ENCODE data around the gene TRIL. TPM values are rescaled to one million over a fixed set of nuclear protein-coding genes. Genes with fewer than 3 reads are reported as not detected.

Gene TRIL, protein sequence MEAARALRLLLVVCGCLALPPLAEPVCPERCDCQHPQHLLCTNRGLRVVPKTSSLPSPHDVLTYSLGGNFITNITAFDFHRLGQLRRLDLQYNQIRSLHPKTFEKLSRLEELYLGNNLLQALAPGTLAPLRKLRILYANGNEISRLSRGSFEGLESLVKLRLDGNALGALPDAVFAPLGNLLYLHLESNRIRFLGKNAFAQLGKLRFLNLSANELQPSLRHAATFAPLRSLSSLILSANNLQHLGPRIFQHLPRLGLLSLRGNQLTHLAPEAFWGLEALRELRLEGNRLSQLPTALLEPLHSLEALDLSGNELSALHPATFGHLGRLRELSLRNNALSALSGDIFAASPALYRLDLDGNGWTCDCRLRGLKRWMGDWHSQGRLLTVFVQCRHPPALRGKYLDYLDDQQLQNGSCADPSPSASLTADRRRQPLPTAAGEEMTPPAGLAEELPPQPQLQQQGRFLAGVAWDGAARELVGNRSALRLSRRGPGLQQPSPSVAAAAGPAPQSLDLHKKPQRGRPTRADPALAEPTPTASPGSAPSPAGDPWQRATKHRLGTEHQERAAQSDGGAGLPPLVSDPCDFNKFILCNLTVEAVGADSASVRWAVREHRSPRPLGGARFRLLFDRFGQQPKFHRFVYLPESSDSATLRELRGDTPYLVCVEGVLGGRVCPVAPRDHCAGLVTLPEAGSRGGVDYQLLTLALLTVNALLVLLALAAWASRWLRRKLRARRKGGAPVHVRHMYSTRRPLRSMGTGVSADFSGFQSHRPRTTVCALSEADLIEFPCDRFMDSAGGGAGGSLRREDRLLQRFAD
- total RNA-seq, result 1 to 10 TPM; 1.3 to 9.4 (median 5.5) TPM

DNA sequence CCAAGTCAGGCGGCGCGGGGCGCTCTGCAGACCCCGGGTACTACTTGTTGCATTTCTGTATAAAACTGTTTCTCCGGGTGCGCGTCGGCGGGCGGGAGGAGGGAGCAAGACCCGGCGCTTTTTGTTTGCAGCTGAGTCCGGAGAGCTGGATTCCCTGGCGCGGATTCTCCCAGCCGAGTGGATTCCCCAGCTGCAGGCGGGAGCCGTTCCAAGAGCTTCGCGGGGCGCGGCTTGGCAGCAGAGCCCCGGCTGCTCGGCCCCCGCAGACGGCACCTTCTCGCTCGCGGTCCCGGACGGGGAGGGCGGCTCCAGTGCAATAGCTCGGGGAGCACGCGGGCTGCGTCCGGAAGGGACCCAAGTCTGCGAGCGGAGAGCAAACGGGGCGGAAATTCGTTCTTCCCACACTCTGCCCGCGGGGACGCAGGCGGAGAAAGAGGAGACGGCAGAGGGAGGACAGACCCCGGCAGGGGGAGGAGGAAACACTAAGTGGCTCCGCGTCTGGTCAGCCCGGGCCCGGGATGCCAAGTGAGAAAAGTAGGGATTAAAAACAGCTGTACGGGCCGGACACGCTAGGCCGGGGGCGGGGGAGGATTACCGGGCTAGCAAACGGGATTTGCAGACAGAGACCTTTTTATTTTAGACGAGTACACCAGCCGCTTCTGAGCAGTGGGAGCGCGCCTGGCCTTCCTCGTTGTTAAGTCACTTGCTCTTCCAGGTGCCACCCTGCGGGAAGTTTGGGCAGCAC is at the start of gene TRIL:
Gene TRIL (minus strand): TSS at position 96 of the 745 bp plus-strand sequence. CDS start 284 bp downstream, outside the sequence.
- no peaks in the 10 kb centered on the region for H3K36me3 ChIP-seq
- peak; percentile 93 for DNase-seq (ENCODE audit: extremely low spot score)
- intact Hi-C loops (cut with DNase I), result loop anchor here (10.0 kb wide), 1 partner anchor 146 kb away; no protein-coding TSS in a partner anchor
- peak within 1 kb of the TSS; percentile 49 to 69 (median 58) for H3K4me3 ChIP-seq
- 18% methylated on average over 36 of the region's 66 CpGs for WGBS
- peaks cover 14 to 46% (median 26%) of the 10 kb centered on the region in 4 donors for H3K27me3 ChIP-seq
- peaks cover 32 to 43% (median 37%) of the 10 kb centered on the region in 4 donors for H3K4me1 ChIP-seq
- no peaks in the 10 kb centered on the region for H3K9me3 ChIP-seq
- H3K27ac ChIP-seq (replicated peaks in 1 of 4), result peak within 1 kb of the TSS; percentile 57 to 73 (median 61)
- TF ChIP-seq POLR2AphosphoS5 (IDR thresholded peaks at IDR 0.05) (peak in 1 of 2 donors; percentile 25), POLR2A (IDR thresholded peaks at IDR 0.05; ENCODE audit: low read depth) (no peak)

GRCh38 chr7:29007127-29007526 is 49.0 kb upstream of the TRIL start:
- H3K27ac ChIP-seq (replicated peaks in 1 of 4), result no peak overlapping the region
- H3K36me3 ChIP-seq, result no peaks in the 10 kb centered on the region
- WGBS, result 86% methylated on average over 2 of the region's 2 CpGs
- no peak for DNase-seq (ENCODE audit: extremely low spot score)
- TF ChIP-seq POLR2A (IDR thresholded peaks at IDR 0.05; ENCODE audit: low read depth), result no peak
- no peak for TF ChIP-seq EP300 (IDR thresholded peaks at IDR 0.05)
- no peak for TF ChIP-seq CTCF (IDR thresholded peaks at IDR 0.05)
- TF ChIP-seq POLR2AphosphoS5 (IDR thresholded peaks at IDR 0.05), result no peak
- intact Hi-C loops (cut with DNase I), result no loop called here
- no peaks in the 10 kb centered on the region for H3K27me3 ChIP-seq
- H3K9me3 ChIP-seq, result no peaks in the 10 kb centered on the region
- H3K4me3 ChIP-seq, result no peak overlapping the region
- no peaks in the 10 kb centered on the region for H3K4me1 ChIP-seq

GRCh38 chr7:29005829-29006228 is 47.7 kb upstream of the TRIL start:
- Histone ChIP-seq H3K4me3 (no peak overlapping the region), H3K27me3 (no peaks in the 10 kb centered on the region), H3K4me1 (no peaks in the 10 kb centered on the region), H3K9me3 (no peaks in the 10 kb centered on the region), H3K36me3 (no peaks in the 10 kb centered on the region), H3K27ac (replicated peaks in 1 of 4) (no peak overlapping the region)
- peak; percentile 68 for DNase-seq (ENCODE audit: extremely low spot score)
- TF ChIP-seq EP300 (IDR thresholded peaks at IDR 0.05) (no peak), CTCF (IDR thresholded peaks at IDR 0.05) (no peak), POLR2AphosphoS5 (IDR thresholded peaks at IDR 0.05) (no peak), POLR2A (IDR thresholded peaks at IDR 0.05; ENCODE audit: low read depth) (no peak)
- WGBS, result 72% methylated on average over 3 of the region's 3 CpGs
- intact Hi-C loops (cut with DNase I), result no loop called here

DNA sequence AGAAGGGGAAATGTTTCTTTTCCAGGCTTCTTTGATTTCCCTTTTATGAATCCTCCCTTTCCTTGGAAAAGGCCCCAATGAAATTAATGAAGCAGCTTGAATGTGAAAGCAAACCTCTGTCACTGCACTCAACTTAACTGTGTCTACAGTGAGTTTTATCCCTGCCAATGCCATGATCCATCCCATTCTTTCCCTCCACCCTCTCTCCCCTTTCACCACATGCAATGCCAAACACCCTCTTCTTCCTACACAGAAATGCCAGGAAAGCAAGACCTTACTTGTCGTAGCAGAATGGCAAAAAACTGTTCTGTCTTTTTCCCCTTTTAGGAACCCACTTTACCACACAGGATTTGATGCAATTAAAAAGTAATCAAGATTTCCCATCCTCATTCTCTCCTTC is 47.3 kb upstream of the TRIL start:
- intact Hi-C loops (cut with DNase I), result no loop called here
- Histone ChIP-seq H3K27me3 (no peaks in the 10 kb centered on the region), H3K36me3 (no peaks in the 10 kb centered on the region), H3K4me3 (no peak overlapping the region), H3K4me1 (peaks cover 0 to 4% (median 0%) of the 10 kb centered on the region in 4 donors), H3K9me3 (no peaks in the 10 kb centered on the region), H3K27ac (replicated peaks in 1 of 4) (no peak overlapping the region)
- WGBS, result 71% methylated on average over 1 of the region's 1 CpG
- DNase-seq (ENCODE audit: extremely low spot score), result no peak
- TF ChIP-seq POLR2A (IDR thresholded peaks at IDR 0.05; ENCODE audit: low read depth), result no peak
- no peak for TF ChIP-seq CTCF (IDR thresholded peaks at IDR 0.05)
- no peak for TF ChIP-seq POLR2AphosphoS5 (IDR thresholded peaks at IDR 0.05)

All from esophagus muscularis mucosa (tissue), 4 donors.